ENCODE data around the gene DDR2.
A peak's percentile ranks its signal among the peaks of the same experiment; 100 is the strongest.

The DDR2 gene

GRCh38 chr1:162671664-162672410, 39.6 kb downstream of the DDR2 start:
- DNase-seq = no peak

- DNase-seq = no peak
Measured at GRCh38 chr1:162672622-162673260, 40.5 kb downstream of the DDR2 start.

DNA sequence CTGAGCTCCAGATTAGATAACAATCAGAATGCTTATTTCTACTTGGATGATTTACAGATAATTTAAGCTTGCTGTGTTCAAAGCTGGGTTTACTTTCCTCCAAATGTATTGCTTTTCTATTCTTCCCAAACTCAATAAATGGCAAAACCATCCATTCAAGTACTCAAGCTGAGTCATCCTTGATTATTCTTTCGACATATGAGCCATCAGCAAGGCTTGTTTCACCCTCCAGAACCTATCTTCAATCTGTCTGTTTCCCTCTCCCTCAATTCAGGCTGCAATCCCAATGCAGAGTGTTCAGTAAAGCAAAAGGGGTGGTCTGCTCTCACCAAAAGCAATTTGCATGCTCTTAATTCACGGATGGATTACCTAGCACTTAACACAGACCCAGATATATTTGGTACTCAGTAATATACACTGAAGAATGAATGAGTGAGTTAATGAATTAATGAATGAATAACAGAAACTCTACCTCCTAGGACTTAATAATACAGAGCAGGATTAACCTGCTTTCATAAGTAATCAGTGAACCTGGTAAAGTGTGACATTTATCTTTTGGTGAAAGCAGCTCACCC, 41.9 kb downstream of the DDR2 start:
- no peak for DNase-seq

- no peak for DNase-seq
Measured at GRCh38 chr1:162676087-162676486, 43.8 kb downstream of the DDR2 start.

DNA sequence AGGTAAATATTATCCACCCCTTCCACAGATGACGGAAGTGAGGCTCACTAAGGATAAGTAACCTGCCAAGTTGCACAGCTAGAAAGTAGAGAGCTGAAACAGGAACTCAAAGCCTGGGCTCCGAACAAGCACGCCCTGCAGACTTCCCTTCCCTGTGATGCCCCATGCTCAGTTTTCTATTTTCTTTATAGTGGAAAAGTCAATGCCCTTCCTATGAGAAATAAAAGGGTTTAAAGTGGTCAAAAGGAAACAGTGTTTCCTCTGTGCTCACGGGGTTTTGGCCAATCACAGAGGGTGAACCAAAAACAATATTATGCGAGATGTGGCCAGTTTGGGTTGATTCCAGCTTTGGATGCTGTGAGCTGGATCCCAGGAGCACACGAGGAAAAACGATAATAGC, 44.5 kb downstream of the DDR2 start:
- no peak for DNase-seq

DNA sequence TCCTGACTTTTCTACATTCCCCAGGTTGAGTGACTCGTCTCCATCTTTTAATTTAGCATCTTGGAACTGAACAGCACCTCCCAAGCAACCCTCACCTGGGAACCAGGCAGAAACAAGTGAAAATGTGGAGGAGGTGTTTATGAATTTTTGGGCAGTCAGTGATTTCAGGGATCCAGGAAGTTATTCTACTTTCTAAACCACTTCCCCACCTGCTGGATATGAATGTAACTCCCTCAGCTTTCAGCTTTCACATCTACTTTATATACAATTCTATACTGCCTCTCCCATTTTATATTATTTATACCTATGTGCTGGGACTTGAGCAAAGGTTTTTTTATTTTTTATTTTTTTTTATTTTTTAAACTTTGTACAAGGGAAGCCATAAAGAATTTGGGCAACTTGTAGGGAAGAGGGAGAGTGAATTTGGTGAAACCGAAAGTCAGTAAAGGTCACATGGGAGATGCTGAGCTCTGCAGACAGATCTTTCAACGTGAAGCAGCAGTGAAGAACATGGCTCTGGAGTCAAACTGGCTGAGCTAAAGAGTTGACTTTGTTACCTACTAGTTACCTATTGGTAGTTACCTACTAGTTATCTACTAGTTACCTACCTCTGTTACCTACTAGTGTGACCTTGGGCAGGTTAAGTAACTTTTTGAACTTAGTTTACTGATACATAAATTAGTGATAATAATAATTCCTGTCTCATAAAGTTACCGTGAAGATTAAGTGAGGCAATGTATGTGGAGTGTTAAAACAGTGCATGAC, 45.5 kb downstream of the DDR2 start:
- DNase-seq = no peak

- DNase-seq = no peak
Measured at GRCh38 chr1:162678439-162678838, 46.2 kb downstream of the DDR2 start.

DNA sequence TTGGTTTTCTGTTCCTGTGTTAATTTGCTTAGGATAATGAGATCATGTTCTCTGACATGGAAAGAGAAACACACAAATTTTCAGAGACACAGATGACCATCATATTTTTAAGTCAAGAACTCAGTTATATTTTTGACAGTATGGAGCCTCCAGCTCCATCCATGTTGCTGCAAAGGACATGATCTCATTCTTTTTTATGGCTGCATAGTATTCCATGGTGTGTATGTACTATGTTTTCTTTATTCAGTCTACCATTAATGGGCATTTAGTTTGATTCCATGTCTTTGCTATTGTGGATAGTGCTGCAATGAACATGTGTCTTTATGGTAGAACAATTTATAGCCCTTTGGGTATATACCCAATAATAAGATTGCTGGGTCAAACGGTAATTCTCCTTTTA, 47.0 kb downstream of the DDR2 start:
- DNase-seq = no peak

GRCh38 chr1:162680419-162681121, 48.3 kb downstream of the DDR2 start:
- DNase-seq = no peak

DNA sequence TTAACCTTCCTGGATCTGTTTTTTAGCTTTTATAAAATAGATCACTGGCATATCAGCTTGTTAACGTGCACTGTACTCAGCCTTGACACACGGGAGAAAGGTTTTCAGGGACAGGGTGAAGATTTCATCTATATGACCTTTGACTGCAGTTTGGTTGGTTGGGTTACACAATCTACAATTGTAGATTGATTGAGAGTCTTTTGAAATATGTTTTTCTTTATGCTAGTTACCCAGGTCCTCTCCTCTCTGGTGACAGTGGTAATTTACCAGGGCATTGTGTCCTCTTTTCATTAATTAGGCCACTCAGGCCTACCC, 48.8 kb downstream of the DDR2 start:
- no peak for DNase-seq

DNA sequence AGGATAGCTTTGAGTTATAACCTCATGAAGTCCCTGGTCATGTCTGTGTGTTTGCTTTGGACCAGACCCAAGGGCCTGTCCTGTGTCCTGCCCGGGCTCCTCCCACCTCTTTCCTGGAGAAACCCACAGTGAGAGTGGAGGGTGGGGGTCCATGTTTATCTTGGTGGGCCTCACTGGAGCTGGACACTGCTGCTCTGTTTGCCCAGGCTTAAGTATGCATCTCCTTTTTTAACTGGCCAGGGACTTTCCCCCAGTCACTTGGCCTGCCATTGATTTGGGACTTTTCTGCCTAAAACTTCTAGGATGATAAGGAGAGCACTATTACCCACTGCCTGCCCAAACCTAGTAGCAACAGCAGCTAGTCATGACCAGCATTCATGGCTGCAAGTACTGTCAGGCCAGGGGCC, 49.8 kb downstream of the DDR2 start:
- no peak for DNase-seq

- no peak for DNase-seq
Measured at GRCh38 chr1:162687870-162688269, 55.6 kb downstream of the DDR2 start.

DNA sequence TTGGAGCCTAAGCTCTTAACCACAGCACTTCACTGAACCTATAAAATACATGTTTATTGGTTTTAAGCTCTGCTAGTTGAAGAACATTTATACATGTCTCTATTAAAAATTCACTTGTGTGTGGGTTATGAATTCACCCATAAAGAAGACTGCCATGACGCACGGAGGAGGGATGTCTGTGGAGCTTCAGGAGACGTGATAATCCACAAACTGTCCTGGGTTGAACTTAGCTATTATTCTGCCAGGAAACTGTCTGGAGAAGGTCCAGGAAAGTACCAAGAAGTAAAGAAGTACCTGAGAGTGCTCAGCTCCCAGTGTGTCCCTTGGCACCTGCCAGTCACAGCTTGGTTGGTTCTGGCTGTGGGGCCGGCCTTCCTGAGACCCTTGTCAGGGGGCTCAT, 56.3 kb downstream of the DDR2 start:
- no peak for DNase-seq

DNA sequence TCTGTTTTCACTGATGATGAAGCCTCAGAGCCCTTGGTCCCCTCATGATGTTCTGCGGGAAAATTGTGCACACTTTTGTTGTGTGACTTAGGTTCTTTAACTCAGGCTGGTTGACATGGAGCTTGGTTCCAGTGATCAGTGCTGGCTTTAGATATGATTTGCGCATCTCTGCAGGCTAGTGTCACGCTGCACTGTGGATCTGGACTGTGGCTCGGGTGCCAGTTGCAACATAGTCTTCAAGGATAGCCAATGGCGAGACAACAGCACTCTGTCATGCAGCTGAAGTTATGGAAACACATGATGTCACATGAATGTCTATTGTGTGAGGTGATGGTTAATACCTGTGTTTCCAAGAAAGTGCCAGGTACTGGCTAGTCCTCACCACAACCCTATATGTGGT, 56.7 kb downstream of the DDR2 start:
- DNase-seq = no peak

DNA sequence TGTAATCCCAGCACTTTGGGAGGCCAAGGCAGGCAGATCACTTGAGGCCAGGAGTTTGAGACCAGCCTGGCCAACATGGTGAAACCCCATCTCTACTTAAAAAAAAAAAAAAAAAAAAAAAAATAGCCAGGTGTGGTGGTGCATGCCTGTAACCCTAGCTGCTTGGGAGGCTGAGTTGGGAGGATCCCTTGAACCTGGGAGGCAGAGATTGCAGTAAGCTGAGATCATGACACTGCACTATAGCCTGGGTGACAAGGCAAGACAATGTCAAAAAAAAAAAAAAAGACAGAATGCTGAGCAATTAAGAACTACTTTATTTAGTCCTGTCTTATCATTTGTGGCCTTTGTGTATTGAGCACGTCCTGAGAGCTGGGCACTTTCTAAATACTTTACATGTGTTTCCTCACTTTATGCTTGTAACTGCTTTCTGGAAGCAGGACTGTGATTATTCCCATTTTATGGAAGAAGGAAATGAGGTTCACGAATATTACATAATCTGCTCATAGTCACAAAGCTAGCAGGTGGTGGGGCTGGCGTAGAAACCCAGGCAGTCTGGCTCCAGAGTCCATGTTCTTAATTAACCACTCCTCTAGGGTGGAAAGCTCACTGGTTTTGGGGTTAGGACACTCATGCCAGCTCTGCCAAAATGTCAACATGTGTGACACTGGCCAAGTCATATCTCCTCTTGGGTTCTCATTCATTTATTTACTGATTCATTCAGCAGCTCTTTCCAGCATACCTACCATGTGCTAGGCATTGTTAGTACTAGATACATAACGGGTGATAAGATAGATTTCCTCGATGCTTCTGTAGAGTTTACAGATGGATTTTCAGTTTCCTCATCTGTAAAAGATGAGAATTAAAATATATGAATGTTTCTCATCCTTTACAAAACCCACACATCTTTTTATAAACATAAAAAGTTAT, 57.7 kb downstream of the DDR2 start:
- DNase-seq = no peak

- peak in 1 of 56 donors; percentile 1 for DNase-seq
Measured at GRCh38 chr1:162690672-162691434, 58.6 kb downstream of the DDR2 start.

DNA sequence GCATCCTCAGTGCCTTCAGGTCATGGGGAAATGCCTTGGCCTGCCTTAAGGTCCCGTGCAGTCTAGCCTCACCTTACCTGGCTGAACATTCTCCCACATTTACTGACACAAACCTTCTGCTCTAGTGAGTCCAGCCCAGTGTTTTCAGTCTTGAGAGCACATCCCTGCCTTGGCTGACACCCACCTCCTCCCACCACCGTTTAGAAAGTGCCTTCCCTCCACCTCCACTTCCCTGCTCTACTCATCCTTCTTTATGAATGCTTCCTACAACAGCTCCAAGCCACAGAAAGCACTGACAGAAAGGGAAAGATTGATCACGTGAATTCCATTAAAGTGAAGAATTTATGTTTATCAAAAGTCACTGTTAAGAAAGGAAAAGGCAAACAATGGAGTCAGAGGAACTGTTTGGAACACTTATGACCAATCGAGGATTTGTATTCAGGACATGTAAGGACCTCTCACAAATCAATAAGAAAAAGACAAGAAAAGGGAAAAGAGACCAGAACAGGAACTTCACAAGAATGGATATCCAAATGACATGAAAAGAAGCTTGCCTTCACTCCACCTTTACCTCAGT, 59.8 kb downstream of the DDR2 start:
- no peak for DNase-seq

GRCh38 chr1:162694911-162695310, 62.6 kb downstream of the DDR2 start:
- DNase-seq = no peak

DNA sequence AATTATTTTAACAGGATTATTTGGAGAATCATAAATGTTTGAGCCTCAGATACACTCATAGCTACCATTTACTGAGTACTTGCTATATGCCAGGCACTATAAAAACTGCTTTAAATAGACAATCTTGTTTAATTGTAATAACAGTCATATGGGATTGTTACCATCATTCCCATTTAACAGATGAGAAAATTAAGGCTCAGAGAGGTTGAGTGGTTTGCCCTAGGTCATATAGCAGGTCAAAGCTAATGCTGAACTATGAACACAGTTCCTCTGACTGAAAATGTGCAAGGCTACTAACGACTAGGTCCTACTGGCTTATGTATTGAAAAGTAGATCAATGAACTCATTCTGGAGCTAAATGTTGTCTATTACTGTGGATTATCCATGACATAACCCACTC, 63.4 kb downstream of the DDR2 start:
- DNase-seq = no peak
